ENCODE measurements around the gene LETM1.

GRCh38 chr4:1804638-1805492 lies 51.1 kb downstream of the LETM1 start:
- no peak for TF ChIP-seq CTCF (conservative IDR thresholded peaks at IDR 0.05 in 1 of 2, IDR thresholded peaks at IDR 0.05 in 1 of 2; ENCODE audit: extremely low read depth in 1 of 2, insufficient read depth in 1 of 2, low read depth in 1 of 2, low read length in 2 of 2)
- no peak for TF ChIP-seq EZH2 (IDR thresholded peaks at IDR 0.05; ENCODE audit: borderline replicate concordance, low read length)

Data from mammary epithelial cell (primary cell).